Airway epithelial cell (primary cell): ENCODE measurements around the gene TET1. TPM values are rescaled to one million over a fixed set of nuclear protein-coding genes. Genes with fewer than 3 reads are reported as not detected.

Experiments used
- total RNA-seq: library from RNA; depleted of rRNA; stranded (reverse); fragments of >200 nt; gene quantifications from 2 replicates; pipeline ENCODE4 v1.2.3, GENCODE V29; 2015

The TET1 gene
- total RNA-seq: 0.51 and 0.85 TPM in 2 replicates

GRCh38 chr10:68560186-68560942 is at the start of gene TET1:
TET1 (plus strand) TSS chr10:68560337; CDS start chr10:68572339, 12,002 bp downstream.

GRCh38 chr10:68720793-68721672 is 160.9 kb downstream of the TET1 start, which contains the start of gene CCAR1:
CCAR1 (plus strand) TSS chr10:68721239; CDS start chr10:68722505, 1,266 bp downstream.

Other genes starting within 250 kb of the TET1 start
- gene HNRNPH3, start 228.3 kb upstream of the TET1 start, total RNA-seq: 29.1 and 31.7 TPM in 2 replicates
- gene PBLD, start 227.4 kb upstream of the TET1 start, total RNA-seq: 0.98 and 1.5 TPM in 2 replicates
- gene RUFY2, start 153.1 kb upstream of the TET1 start, total RNA-seq: 5.6 and 9.0 TPM in 2 replicates
- gene DNA2, start 88.4 kb upstream of the TET1 start, total RNA-seq: 8.8 and 9.1 TPM in 2 replicates
- gene SLC25A16, start 32.8 kb upstream of the TET1 start, total RNA-seq: 4.0 and 4.7 TPM in 2 replicates
- 24.2 and 33.9 TPM in 2 replicates for gene CCAR1, start 160.9 kb downstream of the TET1 start, total RNA-seq